Liver (tissue), 3 donors: Measurements from ENCODE around the gene CAMK1D.

ENCODE experiments used
- EGR1 ChIP-seq, 2 donors: IDR thresholded peaks; 2 replicates each; pipeline ENCODE4 v1.6.1; 2016 to 2018; ENCODE audit warnings: antibody characterized with exemption in 2 of 2, low read depth in 2 of 2
- GABPA ChIP-seq, 2 donors: IDR thresholded peaks in 1 of 2; conservative IDR thresholded peaks in 1 of 2; 2 replicates each; pipeline ENCODE4 v1.6.1; 2016; ENCODE audit warnings: antibody characterized with exemption in 2 of 2, mild to moderate bottlenecking in 1 of 2, moderate library complexity in 1 of 2
- JUND ChIP-seq, 2 donors: IDR thresholded peaks; 2 replicates each; pipeline ENCODE4 v1.6.1; 2016; ENCODE audit warnings: antibody characterized with exemption in 2 of 2
- RAD21 ChIP-seq, 2 donors: IDR thresholded peaks; 2 replicates each; pipeline ENCODE4 v1.6.1; 2016; ENCODE audit warnings: antibody characterized with exemption in 2 of 2, mild to moderate bottlenecking in 2 of 2
- REST ChIP-seq: IDR thresholded peaks from 2 replicates; pipeline ENCODE4 v1.6.1; 2016; ENCODE audit warnings: antibody characterized with exemption, mild to moderate bottlenecking
- RXRA ChIP-seq, 2 donors: IDR thresholded peaks; 2 replicates each; pipeline ENCODE4 v1.6.1; 2017 to 2018; ENCODE audit warnings: antibody characterized with exemption in 2 of 2, mild to moderate bottlenecking in 1 of 2
- SP1 ChIP-seq: IDR thresholded peaks from 2 replicates; pipeline ENCODE4 v1.6.1; 2018; ENCODE audit warnings: antibody characterized with exemption, mild to moderate bottlenecking
- TAF1 ChIP-seq: conservative IDR thresholded peaks from 2 replicates; pipeline ENCODE4 v1.6.1; 2016; ENCODE audit warnings: antibody characterized with exemption, mild to moderate bottlenecking
- YY1 ChIP-seq: IDR thresholded peaks from 2 replicates; pipeline ENCODE4 v1.6.1; 2016; ENCODE audit warnings: antibody characterized with exemption, mild to moderate bottlenecking
- ZBTB33 ChIP-seq: IDR thresholded peaks from 2 replicates; pipeline ENCODE4 v1.6.1; 2016; ENCODE audit warnings: antibody characterized with exemption
- TF ChIP-seq, protein P1 (sequence below): fragments of 150-350 bp; IDR thresholded peaks from 2 replicates; pipeline ENCODE4 v1.5.1; 2017; ENCODE audit warnings: improper control_type of control experiment, low read depth, low read length; ENCODE audit not compliant: missing input control
- TF ChIP-seq, protein P2 (sequence below): IDR thresholded peaks from 2 replicates; pipeline ENCODE4 v1.6.1; 2016; ENCODE audit warnings: antibody characterized with exemption
- donor health status: healthy.
- donor health status: healthy.

- TF ChIP-seq, protein P1, sequence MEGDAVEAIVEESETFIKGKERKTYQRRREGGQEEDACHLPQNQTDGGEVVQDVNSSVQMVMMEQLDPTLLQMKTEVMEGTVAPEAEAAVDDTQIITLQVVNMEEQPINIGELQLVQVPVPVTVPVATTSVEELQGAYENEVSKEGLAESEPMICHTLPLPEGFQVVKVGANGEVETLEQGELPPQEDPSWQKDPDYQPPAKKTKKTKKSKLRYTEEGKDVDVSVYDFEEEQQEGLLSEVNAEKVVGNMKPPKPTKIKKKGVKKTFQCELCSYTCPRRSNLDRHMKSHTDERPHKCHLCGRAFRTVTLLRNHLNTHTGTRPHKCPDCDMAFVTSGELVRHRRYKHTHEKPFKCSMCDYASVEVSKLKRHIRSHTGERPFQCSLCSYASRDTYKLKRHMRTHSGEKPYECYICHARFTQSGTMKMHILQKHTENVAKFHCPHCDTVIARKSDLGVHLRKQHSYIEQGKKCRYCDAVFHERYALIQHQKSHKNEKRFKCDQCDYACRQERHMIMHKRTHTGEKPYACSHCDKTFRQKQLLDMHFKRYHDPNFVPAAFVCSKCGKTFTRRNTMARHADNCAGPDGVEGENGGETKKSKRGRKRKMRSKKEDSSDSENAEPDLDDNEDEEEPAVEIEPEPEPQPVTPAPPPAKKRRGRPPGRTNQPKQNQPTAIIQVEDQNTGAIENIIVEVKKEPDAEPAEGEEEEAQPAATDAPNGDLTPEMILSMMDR, result no peak
- no peak for TF ChIP-seq ZBTB33
- no peak for TF ChIP-seq TAF1
- TF ChIP-seq GABPA (IDR thresholded peaks at IDR 0.05 in 1 of 2, conservative IDR thresholded peaks at IDR 0.05 in 1 of 2), result no peak
- no peak for TF ChIP-seq REST
- no peak for TF ChIP-seq YY1
- no peak for TF ChIP-seq JUND (IDR thresholded peaks at IDR 0.05)
- no peak for TF ChIP-seq SP1
- TF ChIP-seq, protein P2, sequence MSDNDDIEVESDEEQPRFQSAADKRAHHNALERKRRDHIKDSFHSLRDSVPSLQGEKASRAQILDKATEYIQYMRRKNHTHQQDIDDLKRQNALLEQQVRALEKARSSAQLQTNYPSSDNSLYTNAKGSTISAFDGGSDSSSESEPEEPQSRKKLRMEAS, result no peak
- no peak for TF ChIP-seq EGR1 (IDR thresholded peaks at IDR 0.05; ENCODE audit: low read depth in 2 of 2)
- TF ChIP-seq RAD21 (IDR thresholded peaks at IDR 0.05), result no peak
- no peak for TF ChIP-seq RXRA (IDR thresholded peaks at IDR 0.05)
These were observed 2.6 kb upstream of the CAMK1D start for GRCh38 chr10:12346707-12347106.
